SIG-M5 (cell line): ENCODE data around the gene FIZ1.

Experiments used
- DNase-seq: peaks from one replicate; lab custom pipeline; 2025; lab: John Stamatoyannopoulos, UW

Gene FIZ1

DNA sequence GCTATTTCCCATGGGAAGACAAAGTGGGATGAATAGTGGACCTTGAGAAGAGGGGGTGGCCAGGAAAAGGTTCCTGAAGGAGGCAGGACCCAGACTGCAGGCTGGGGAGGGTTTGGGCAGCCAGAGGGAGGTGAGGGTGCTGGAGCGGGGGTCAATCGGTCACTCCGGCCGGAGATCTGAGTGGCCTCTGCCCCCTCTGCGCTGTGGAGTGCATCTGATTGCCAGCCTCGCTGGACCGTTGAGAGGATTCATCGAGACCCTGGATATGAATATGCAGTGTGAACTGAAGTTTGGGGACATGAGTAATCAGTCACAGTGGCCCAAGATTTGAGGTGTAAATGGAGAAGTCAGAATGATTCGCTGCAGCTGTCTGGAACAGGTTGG lies 36.0 kb upstream of the FIZ1 start:
- DNase-seq = no peak

DNA sequence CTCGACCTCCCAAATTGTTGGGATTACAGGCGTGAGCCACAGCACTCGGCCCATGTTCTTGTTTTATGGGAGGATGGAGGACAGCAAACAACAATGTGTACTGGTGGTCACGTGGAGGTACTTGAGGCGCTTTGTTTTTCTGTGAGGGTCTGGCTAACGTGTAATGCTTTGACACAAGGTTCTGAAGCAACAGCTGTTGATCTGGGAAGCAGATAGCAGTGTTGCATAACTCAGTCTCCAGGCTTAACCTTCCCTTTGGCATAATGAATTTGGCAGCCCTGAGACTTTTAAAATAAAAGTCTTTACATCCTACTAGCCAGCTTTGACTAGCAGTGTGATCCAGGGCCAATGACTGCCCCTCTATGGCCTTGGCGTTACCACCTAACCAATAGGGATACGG lies 34.5 kb upstream of the FIZ1 start:
- DNase-seq = no peak

DNA sequence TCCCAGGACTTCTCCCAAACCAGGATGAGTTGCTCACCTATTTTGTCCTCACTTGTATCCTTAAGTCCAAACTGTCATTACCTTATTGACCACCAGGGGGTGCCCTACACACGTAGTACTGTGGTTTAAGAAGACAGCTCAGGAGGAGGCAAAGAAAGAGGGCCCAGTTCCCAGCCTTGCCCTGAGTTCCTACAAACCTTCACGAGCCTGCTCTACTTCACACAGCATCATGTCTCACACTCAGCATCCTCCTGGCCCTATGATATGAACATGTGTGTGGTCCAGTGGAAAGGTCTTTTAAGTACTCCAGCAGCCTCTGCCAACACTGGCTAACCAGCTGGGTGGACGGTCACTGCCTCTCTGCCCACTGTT lies 33.1 kb upstream of the FIZ1 start:
- DNase-seq = peak; percentile 44

DNA sequence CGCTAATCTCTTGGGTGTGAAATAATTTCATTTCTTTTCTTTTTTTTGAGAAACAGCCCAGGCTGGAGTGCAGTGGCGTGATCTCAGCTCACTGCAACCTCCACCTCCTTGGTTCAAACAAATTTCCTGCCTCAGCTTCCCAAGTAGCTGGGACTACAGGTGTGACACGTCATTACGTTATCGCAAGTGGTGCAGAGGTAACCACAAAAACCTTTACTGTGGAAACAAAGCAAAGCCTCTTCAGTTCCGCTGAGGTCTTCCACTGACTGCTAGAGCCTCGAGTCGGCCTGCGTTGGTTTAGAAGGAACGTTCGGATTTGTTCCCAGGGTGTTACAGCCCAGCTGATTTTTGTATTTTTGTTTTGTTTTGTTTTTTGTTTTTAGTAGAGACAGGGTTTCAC lies 27.0 kb upstream of the FIZ1 start:
- no peak for DNase-seq

DNA sequence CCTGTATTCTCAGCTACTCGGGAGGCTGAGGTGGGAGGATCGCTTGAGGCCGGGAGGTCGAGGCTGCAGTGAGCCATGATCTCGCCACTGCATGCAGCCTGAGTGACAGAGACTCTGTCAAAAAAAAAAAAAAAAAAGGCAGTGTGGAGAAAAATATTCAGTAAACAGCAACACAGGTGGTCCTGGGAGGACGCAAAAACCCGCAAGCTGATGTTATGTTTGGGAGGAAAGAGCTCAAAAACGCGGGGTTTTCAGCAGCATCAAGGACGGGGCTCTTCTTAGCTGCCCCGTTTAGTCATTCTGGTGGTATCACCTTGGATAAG lies 25.6 kb upstream of the FIZ1 start:
- DNase-seq = no peak

DNA sequence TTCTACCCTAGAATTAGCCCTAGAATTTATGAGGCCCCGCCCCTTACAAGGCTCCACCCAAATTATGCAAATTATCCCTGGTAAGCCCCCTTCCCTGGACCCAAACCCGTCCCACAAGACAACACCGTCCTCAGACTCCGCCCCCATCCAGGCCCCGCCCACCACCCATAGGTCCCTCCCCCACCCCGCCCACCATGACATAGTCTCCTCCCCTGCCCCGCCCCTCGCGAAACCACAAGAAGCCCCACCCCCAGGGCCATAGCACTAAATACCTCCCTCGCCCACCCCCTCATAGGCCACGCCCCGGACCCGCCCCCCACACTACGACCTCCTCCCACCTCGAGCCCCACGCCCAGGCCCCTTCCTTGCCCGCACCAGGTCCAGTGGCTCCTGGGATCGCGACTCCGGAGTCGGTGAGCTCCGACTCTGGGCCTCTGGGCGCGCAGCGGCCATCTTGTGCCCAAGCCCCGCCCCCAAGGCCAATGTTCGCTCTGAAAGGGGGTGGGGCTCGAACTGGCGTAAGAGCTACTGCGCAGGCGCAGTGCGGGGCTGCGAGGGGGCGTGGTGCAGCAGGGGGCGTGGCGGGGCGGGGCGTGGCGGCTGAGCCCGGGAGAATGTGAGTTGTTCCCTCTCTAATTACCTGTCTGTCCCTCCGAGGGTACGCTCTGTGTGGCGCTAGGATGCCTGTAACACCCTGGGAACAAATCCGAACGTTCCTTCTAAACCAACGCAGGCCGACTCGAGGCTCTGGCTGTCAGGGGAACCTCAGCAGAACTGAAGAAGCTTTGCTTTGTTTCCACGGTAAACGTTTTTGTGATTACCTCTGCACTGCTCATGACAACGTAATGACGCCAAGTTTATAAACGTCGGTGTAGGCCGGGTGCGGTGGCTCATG lies 25.0 kb upstream of the FIZ1 start, which contains the start of gene ZNF784:
ZNF784 (minus strand) TSS at position 458 of the 895 bp plus-strand sequence; CDS start at position 453, 5 bp downstream.
- no peak for DNase-seq

DNA sequence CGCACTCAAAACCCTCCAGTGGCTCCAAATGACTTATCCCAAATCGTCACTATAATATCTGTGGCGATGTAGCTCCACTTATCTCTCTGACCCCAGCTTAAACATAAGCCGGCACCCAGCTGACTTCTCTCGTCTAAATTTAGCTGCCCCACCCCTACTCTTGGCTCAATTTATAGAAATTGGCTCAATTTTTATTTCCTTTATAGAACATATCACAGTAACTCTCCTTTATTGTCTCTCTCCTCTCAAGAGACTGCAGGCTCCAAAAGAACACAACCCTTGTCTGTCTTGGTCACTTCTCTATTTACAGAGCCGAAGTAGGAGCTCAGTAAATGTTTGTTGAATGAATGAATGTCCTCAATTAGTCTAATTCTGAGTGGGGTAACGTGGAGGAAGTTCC lies 24.2 kb upstream of the FIZ1 start:
- DNase-seq = no peak

DNA sequence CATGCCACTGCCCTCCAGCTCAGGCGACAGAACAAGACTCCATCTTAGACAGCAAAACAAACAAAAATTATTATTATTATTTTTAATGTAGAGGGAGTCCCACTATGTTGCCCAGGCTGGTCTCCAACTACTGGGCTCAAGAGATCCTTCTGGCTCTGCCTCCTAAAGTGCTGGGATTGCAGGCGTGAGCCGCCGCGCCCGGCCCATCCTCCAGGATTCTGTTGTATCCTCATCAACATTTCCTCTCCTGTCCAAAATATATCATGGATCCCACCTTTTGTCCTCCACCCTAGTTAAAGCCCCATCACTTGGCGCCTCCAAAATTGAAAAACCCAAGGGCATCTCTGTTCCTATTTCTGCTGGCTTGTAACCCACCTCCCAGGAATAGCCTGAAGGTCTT lies 23.8 kb upstream of the FIZ1 start:
- DNase-seq = no peak

DNA sequence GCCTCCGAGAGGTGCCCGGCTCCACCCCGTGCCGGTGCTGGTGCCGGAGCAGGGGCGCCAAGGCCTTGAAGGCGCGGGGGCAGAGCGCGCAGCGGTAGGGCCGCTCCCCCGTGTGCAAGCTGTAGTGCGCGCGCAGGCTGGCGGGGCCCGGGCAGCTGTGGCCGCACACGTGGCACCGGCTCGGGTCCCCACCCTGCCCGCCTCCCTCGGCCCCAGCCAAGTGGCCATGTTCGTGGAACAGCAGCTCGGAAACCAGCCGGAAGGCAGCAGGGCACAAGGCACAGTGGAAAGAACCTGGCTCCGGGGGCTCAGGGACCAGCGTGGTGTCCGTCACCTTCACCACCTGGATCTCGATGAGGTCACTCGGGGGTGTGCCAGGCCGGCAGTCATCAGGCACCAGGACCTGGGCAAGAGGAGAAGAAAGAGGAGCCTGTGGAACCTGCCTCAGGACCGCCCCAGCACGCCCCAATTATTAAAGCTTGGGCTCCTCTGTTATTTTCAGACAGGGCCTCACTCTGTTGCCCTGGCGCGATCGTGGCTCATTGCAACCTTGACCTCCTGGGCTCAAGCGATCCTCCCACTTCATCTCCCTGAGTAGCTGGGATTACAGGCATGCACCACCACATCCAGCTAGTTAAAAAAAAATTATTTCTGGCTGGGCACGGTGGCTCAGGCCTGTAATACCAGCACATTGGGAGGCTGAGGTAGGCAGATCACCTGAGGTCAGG lies 23.1 kb upstream of the FIZ1 start:
- DNase-seq = no peak

DNA sequence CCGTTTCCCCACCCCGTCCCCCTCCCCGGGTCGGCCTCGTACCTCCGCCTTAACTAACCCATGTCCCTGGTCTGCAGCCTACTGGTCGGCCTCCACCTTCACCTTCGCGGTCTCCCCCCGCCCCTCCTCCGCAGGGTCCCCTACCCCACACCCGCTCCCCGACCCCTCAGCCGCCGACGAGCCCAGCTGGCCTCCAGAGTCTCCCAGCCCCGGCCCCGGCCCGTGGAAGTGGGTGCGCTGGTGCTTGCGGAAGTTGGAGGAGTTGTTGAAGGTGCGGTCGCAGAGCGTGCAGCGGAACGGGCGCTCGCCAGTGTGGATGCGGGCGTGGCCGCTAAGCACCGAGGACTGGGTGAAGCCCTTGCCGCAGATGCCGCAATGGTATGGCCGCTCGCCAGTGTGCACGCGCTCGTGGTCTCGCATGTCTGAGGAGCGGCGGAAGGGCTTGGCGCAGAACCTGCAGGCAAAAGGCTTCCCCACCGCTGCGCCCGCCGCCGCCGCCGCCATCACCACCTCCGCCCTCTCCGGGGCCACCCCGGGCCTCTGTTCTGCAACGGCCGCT lies 22.4 kb upstream of the FIZ1 start:
- no peak for DNase-seq

DNA sequence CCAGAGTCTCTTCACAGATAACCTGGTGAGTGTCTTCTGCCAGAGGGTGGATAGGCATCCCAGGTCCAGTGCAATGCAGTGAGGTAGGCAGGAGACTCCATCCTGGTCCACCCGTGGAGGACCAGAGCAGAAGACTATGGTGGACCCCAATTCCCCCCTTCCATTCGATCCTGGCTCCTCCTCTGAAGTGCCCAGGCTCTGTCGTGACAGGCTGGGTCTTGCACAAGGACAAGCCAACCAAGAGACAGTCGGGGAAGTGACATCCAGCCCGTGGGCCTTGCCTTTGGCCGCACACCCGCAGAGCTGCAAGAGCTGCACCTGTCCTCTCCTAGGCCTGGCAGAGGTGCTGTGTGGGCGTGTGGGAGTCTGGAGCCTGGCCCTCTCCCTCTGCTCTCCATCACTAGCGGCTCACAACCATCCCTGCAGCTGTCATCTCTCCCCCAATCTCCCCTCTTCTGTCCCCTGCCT lies 21.9 kb upstream of the FIZ1 start:
- no peak for DNase-seq

DNA sequence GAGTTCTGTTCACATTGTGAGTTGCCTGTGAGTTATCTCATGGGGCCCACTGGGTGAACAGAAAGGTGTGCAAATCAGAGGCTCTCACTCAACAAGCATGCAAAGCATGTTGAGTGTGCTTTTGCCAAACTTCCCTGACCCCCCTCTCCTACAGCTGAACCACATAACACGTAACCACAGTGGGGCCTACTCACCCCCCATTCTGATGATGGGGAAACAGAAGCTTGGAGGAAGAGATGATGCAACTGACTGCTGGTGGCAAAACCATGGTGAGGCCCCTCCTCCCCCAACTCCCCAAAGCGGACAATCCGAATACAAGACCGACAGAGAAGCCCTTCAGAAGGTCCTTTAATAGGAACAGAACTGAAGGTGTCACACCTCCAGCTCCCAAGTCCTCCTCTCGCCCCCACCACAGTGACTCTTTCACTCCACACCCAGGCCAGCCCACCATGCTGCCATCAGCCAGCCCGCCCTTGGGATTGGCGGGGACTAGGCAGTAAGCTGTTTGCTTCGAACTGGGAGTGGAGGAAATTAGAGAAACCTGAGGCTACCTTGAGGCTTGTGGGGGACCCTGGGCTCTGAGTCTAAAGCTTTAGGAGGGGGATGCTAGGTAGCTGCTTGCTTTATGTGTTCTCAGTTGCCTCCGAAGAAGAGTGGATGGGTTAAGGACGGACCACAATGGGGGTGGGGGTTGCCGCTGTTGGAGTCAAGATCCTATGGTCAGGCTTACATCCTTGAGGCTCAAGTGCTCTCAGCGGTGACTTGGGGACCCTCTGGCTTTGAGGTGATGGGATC lies 21.3 kb upstream of the FIZ1 start:
- DNase-seq = no peak

DNA sequence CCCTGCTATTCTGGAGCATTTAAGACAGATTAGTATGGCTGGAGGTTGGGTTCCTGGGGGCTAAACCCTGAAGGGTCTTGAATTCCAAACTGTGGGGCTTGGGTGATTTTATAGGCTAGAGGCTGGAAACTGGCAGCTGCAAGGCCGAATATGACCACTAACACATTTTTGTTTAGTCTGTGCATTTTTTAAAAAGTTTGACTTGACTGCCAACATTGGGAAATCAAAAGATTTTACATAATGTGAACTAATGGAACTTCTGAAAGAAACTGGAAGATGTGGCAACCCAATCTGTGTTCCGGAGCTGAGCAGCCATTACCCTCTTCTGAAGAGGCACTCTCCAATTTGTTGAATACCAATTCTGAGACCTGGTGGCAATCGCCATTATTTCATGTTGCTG lies 20.0 kb upstream of the FIZ1 start:
- DNase-seq = no peak

DNA sequence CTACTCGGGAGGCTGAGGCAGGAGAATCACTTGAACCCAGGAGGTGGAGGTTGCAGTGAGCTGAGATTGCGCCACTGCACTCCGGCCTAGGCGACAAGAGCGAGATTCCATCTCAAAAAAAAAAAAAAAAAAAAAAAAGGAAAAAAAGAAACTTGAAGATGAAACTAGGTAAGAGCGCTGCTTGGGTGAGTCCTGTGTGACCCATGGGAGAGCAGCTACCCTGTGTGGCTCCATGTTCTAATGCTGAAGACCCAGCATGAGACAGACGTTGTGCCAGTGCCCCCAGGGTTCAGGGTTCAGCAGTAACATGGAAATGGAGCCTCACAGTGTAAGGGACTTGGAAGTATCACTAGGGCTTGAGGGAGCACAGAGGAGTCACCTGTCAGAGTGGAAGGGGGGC lies 19.1 kb upstream of the FIZ1 start:
- no peak for DNase-seq

DNA sequence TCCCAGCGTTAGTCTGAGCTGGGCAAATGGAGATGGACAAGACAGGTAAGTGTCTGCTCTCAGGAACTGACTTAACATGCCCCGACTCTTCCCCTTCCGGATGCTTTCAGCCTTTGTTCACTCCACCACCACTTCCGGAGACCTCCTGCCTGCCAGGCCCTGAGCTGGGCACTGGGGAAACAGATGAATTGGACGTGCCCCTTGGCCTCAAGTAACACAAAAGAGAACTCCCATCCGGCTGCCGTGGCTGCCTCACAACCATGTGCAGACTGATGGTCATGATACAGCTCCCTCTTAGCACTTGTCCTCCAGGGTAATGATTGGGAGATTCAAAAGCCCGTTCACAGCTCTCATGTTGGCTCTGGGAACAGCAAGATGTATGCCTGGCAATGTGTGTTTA lies 18.1 kb upstream of the FIZ1 start:
- DNase-seq = no peak

DNA sequence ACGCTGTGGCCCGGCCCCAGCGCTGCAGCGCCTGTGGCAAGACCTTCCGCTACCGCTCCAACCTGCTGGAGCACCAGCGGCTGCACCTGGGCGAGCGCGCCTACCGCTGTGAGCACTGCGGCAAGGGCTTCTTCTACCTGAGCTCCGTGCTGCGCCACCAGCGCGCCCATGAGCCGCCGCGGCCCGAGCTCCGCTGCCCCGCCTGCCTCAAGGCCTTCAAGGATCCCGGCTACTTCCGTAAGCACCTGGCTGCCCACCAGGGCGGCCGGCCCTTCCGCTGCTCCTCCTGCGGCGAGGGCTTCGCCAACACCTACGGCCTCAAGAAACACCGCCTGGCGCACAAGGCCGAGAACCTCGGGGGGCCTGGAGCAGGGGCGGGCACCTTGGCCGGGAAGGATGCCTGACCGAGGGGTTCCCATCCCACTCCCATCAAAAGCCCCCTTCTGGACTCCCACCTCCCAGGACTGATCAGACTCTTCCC lies 17.1 kb upstream of the FIZ1 start:
- DNase-seq = no peak

DNA sequence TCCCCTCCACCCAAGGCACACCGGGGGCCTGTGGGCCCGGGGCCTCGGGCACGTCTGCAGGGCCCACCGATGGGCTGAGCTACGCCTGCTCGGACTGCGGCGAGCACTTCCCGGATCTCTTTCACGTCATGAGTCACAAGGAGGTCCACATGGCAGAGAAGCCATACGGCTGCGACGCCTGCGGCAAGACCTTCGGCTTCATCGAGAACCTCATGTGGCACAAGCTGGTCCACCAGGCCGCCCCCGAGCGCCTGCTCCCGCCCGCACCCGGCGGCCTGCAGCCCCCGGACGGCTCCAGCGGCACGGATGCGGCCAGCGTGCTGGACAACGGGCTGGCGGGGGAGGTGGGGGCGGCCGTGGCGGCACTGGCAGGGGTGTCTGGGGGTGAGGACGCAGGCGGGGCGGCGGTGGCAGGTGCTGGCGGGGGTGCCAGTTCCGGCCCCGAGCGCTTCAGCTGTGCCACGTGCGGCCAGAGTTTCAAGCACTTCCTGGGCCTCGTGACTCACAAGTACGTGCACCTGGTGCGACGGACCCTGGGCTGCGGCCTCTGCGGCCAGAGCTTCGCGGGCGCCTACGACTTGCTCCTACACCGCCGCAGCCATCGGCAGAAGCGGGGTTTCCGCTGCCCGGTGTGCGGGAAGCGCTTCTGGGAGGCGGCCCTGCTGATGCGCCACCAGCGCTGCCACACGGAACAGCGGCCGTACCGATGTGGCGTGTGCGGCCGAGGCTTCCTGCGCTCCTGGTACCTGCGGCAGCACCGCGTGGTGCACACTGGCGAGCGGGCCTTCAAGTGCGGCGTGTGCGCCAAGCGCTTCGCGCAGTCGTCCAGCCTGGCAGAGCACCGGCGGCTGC lies 16.5 kb upstream of the FIZ1 start:
- DNase-seq = no peak

DNA sequence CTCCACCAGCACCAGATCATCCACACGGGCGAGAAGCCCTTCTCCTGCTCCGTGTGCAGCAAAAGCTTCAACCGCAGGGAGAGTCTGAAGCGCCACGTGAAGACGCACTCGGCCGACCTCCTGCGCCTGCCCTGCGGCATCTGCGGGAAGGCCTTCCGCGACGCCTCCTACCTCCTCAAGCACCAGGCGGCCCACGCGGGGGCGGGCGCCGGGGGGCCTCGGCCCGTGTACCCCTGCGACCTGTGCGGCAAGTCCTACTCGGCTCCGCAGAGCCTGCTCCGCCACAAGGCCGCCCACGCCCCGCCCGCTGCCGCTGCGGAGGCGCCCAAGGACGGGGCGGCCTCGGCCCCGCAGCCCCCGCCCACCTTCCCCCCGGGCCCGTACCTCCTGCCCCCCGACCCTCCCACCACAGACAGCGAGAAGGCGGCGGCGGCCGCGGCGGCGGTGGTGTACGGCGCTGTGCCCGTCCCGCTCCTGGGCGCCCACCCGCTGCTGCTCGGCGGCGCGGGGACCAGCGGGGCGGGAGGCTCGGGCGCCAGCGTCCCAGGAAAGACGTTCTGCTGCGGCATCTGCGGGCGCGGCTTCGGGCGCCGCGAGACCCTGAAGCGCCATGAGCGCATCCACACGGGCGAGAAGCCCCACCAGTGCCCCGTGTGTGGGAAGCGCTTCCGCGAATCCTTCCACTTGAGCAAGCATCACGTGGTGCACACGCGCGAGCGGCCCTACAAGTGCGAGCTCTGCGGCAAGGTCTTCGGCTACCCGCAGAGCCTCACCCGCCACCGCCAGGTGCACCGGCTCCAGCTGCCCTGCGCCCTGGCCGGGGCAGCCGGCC lies 15.6 kb upstream of the FIZ1 start:
- no peak for DNase-seq

DNA sequence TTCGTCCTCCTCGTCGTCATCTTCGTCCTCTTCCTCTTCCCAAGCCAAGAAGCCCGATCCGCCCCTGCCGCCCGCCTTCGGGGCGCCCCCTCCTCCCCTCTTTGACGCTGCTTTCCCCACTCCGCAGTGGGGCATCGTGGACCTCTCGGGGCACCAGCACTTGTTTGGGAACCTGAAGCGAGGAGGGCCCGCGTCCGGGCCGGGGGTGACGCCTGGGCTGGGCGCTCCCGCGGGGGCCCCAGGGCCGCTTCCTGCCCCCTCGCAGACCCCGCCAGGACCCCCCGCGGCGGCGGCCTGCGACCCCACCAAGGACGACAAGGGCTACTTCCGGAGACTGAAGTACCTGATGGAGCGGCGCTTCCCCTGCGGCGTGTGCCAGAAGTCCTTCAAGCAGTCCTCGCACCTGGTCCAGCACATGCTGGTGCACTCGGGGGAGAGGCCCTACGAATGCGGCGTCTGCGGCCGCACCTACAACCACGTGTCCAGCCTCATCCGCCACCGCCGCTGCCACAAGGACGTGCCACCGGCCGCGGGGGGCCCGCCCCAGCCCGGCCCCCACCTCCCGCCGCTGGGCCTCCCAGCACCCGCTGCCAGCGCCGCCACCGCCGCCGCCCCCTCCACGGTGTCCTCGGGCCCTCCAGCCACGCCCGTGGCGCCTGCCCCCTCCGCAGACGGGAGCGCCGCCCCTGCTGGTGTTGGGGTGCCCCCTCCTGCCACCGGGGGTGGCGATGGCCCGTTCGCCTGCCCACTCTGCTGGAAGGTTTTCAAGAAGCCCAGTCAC lies 14.8 kb upstream of the FIZ1 start:
- DNase-seq = no peak

DNA sequence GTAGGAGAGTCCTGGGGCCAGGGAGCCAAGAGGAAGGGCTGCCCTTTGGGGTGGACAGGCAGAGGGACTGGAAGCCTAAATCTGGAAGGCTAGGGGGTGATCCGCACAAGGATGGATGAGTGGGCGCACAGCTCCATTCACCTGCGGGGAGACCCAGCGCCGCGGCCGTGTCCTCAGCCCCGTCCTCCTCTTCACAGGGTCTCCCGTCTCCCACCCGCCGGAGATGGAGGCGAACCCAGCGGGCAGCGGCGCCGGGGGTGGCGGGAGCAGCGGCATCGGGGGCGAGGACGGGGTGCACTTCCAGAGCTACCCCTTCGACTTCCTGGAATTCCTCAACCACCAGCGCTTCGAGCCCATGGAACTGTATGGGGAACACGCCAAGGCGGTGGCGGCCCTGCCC lies 14.1 kb upstream of the FIZ1 start:
- no peak for DNase-seq
